GM13976 (cell line): ENCODE results near the gene HTT.

Experiments
- DNase-seq: peaks from one replicate; pipeline ENCODE4 v3.0.0; 2012; ENCODE audit warnings: low spot score
- in situ Hi-C: fragments of 300-500 bp; cut with MboI; formaldehyde crosslinking; loops from one replicate; pipeline ENCODE4 v1.12.0; 2022; ENCODE audit warnings: low sequenced_read_pairs, mixed read lengths, inconsistent platforms; ENCODE audit not compliant: unreplicated experiment
- TF ChIP-seq, protein P1 (sequence below): IDR thresholded peaks from 2 replicates; pipeline ENCODE4 v1.5.1; 2012; ENCODE audit warnings: borderline replicate concordance, mild to moderate bottlenecking; ENCODE audit not compliant: insufficient read depth; ENCODE audit errors: extremely low read depth, missing control alignments, control extremely low read depth

The HTT gene

GRCh38 chr4:3237266-3237665, 162.8 kb downstream of the HTT start:
- no peak for DNase-seq
- in situ Hi-C loops = no loop called here
- TF ChIP-seq, protein P1, sequence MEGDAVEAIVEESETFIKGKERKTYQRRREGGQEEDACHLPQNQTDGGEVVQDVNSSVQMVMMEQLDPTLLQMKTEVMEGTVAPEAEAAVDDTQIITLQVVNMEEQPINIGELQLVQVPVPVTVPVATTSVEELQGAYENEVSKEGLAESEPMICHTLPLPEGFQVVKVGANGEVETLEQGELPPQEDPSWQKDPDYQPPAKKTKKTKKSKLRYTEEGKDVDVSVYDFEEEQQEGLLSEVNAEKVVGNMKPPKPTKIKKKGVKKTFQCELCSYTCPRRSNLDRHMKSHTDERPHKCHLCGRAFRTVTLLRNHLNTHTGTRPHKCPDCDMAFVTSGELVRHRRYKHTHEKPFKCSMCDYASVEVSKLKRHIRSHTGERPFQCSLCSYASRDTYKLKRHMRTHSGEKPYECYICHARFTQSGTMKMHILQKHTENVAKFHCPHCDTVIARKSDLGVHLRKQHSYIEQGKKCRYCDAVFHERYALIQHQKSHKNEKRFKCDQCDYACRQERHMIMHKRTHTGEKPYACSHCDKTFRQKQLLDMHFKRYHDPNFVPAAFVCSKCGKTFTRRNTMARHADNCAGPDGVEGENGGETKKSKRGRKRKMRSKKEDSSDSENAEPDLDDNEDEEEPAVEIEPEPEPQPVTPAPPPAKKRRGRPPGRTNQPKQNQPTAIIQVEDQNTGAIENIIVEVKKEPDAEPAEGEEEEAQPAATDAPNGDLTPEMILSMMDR = no peak

DNA sequence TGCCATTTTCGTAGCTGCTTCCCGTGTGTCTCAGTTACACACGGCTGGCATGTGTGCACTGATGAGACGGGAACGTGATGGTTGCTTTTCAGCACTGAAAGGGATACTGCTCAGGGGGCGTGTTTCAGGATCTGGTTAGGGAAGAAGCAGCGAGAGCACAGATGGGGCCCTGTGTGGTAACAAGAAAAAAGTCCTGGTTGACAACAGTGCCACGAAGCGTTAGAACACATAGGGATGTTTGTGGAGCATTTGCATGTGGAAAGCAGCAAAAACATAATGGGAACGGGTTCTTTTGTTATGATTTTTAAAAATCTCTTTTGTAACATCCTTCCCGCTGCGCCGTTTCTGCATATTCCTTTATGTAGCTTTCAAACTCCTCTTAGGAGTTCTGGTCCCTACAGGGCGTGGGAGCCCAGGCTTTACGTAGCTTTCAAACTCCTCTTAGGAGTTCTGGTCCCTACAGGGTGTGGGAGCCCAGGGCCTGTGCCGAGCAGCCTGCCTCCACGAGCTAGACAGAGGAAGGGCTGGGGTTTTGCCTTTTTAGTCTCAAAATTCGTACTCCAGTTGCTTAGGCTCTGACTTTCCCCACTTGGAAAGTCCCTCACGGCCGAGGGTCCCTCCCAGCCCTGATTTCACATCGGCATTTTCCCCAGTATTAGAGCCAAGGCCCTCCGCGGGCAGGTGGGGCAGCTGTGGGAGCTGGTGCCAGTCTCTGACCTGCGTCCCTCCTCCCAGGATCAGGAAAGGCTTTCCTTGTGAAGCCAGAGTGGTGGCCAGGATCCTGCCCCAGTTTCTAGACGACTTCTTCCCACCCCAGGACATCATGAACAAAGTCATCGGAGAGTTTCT, 163.5 kb downstream of the HTT start:
- in situ Hi-C loops = no loop called here
- TF ChIP-seq, protein P1 = no peak
- no peak for DNase-seq

DNA sequence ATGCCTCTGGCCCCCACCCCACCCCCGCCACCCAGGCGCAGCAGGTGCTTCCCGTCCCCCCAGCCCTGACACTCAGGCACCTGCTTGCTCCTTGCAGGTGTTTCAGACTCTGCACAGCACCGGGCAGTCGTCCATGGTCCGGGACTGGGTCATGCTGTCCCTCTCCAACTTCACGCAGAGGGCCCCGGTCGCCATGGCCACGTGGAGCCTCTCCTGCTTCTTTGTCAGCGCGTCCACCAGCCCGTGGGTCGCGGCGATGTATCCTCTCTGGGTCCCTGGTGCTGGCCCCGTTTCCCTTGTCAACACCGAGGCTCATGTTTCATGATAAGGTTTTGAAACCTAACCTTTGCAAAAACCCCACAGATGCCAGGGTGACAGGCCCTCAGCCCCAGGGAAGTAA, 164.2 kb downstream of the HTT start:
- in situ Hi-C loops = no loop called here
- TF ChIP-seq, protein P1 = no peak
- DNase-seq = no peak

DNA sequence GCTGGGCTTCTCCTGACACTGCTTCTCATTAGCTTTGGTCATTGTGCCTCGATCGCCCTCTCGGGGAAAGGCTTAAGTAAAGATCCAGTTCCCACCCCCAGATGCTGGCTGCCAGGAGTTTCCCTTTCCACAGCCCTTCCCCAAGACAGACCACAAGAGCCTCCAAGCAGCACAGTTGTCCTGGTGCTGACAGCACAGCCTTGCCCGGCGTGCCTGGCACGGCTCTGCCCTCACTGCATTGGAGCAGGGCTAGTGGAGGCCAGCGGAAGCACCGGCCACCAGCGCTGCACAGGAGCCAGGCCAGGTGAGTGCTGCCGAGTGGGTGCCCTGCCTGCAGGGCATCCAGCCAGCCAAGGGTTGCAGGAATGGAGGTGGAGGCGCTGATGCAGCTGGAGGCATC, 164.8 kb downstream of the HTT start:
- TF ChIP-seq, protein P1 = no peak
- DNase-seq = no peak
- in situ Hi-C loops = no loop called here

DNA sequence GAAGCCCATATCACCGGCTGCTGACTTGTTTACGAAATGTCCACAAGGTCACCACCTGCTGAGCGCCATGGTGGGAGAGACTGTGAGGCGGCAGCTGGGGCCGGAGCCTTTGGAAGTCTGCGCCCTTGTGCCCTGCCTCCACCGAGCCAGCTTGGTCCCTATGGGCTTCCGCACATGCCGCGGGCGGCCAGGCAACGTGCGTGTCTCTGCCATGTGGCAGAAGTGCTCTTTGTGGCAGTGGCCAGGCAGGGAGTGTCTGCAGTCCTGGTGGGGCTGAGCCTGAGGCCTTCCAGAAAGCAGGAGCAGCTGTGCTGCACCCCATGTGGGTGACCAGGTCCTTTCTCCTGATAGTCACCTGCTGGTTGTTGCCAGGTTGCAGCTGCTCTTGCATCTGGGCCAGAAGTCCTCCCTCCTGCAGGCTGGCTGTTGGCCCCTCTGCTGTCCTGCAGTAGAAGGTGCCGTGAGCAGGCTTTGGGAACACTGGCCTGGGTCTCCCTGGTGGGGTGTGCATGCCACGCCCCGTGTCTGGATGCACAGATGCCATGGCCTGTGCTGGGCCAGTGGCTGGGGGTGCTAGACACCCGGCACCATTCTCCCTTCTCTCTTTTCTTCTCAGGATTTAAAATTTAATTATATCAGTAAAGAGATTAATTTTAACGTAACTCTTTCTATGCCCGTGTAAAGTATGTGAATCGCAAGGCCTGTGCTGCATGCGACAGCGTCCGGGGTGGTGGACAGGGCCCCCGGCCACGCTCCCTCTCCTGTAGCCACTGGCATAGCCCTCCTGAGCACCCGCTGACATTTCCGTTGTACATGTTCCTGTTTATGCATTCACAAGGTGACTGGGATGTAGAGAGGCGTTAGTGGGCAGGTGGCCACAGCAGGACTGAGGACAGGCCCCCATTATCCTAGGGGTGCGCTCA, 165.8 kb downstream of the HTT start:
- no peak for DNase-seq
- in situ Hi-C loops = no loop called here
- TF ChIP-seq, protein P1 = no peak

DNA sequence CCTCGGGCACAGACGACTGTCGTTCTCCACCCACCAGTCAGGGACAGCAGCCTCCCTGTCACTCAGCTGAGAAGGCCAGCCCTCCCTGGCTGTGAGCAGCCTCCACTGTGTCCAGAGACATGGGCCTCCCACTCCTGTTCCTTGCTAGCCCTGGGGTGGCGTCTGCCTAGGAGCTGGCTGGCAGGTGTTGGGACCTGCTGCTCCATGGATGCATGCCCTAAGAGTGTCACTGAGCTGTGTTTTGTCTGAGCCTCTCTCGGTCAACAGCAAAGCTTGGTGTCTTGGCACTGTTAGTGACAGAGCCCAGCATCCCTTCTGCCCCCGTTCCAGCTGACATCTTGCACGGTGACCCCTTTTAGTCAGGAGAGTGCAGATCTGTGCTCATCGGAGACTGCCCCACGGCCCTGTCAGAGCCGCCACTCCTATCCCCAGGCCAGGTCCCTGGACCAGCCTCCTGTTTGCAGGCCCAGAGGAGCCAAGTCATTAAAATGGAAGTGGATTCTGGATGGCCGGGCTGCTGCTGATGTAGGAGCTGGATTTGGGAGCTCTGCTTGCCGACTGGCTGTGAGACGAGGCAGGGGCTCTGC, 166.5 kb downstream of the HTT start:
- TF ChIP-seq, protein P1 = no peak
- DNase-seq = no peak
- in situ Hi-C loops = no loop called here
